SK-N-SH treated with all-trans-retinoic acid at 6 μM for 48 hours (cell line): ENCODE results near the gene LGR4.

Experiments
- ATAC-seq: fragments of 200-7000 bp; cut with Tn5 transposase; 3 replicates; pipeline ENCODE4 v1.9.1; 2020; ENCODE audit warnings: mild to moderate bottlenecking, moderate library complexity
- ARNTL ChIP-seq: fragments of 450-650 bp; formaldehyde crosslinking; IDR thresholded peaks from 2 replicates; pipeline ENCODE4 v1.5.0; 2020; ENCODE audit warnings: low read depth, mild to moderate bottlenecking, moderate library complexity, borderline replicate concordance
- CSDC2 ChIP-seq: fragments of 250-450 bp; sonication (Bioruptor Pico); IDR thresholded peaks from 2 replicates; pipeline ENCODE4 v1.5.0; 2020; ENCODE audit warnings: mild to moderate bottlenecking, moderate library complexity
- ESRRG ChIP-seq: fragments of 250-450 bp; sonication (Bioruptor Pico); IDR thresholded peaks from 2 replicates; pipeline ENCODE4 v1.6.1; 2021; ENCODE audit warnings: mild to moderate bottlenecking
- ISL1 ChIP-seq: fragments of 250-450 bp; sonication (Bioruptor Pico); IDR thresholded peaks from 2 replicates; pipeline ENCODE4 v2.1.2; 2022; ENCODE audit warnings: mild to moderate bottlenecking, moderate library complexity
- OSR1 ChIP-seq: fragments of 250-450 bp; sonication (Bioruptor Pico); IDR thresholded peaks from 2 replicates; pipeline ENCODE4 v1.8.0; 2022; ENCODE audit warnings: moderate library complexity, mild to moderate bottlenecking, inconsistent platforms
- PATZ1 ChIP-seq: fragments of 250-450 bp; sonication (Bioruptor Pico); IDR thresholded peaks from 2 replicates; pipeline ENCODE4 v1.8.0; 2020; ENCODE audit warnings: mild to moderate bottlenecking, moderate library complexity, borderline replicate concordance
- RARB ChIP-seq: fragments of 250-450 bp; sonication (Bioruptor Pico); IDR thresholded peaks from 2 replicates; pipeline ENCODE4 v1.8.0; 2021; ENCODE audit warnings: mild to moderate bottlenecking, moderate library complexity
- SNAI2 ChIP-seq: fragments of 250-450 bp; sonication (Bioruptor Pico); IDR thresholded peaks from 2 replicates; pipeline ENCODE4 v1.5.0; 2020; ENCODE audit warnings: mild to moderate bottlenecking, moderate library complexity
- TCF4 ChIP-seq: fragments of 250-450 bp; sonication (Bioruptor Pico); IDR thresholded peaks from 2 replicates; pipeline ENCODE4 v1.8.0; 2021; ENCODE audit warnings: mild to moderate bottlenecking, moderate library complexity, borderline replicate concordance
- TOX ChIP-seq: fragments of 250-450 bp; sonication (Bioruptor Pico); IDR thresholded peaks from 2 replicates; pipeline ENCODE4 v1.8.0; 2021; ENCODE audit warnings: mild to moderate bottlenecking, moderate library complexity, borderline replicate concordance
- ZC3H10 ChIP-seq: fragments of 250-450 bp; sonication (Bioruptor Pico); IDR thresholded peaks from 2 replicates; pipeline ENCODE4 v1.5.1; 2021; ENCODE audit warnings: mild to moderate bottlenecking, moderate library complexity
- ZFP3 ChIP-seq: fragments of 250-450 bp; sonication (Bioruptor Pico); IDR thresholded peaks from 2 replicates; pipeline ENCODE4 v1.5.0; 2020; ENCODE audit warnings: mild to moderate bottlenecking, moderate library complexity
- ZFP30 ChIP-seq: fragments of 450-650 bp; formaldehyde crosslinking; IDR thresholded peaks from 2 replicates; pipeline ENCODE4 v1.5.0; 2022; ENCODE audit warnings: mild to moderate bottlenecking, moderate library complexity
- ZNF565 ChIP-seq: fragments of 450-650 bp; formaldehyde crosslinking; conservative IDR thresholded peaks from 2 replicates; pipeline ENCODE4 v1.5.0; 2020; ENCODE audit warnings: low read depth, mild to moderate bottlenecking, moderate library complexity
- ZNF70 ChIP-seq: fragments of 450-650 bp; formaldehyde crosslinking; IDR thresholded peaks from 2 replicates; pipeline ENCODE4 v1.5.0; 2020; ENCODE audit warnings: mild to moderate bottlenecking, moderate library complexity
- ZNF8 ChIP-seq: fragments of 450-650 bp; formaldehyde crosslinking; IDR thresholded peaks from 2 replicates; pipeline ENCODE4 v1.5.0; 2020; ENCODE audit warnings: mild to moderate bottlenecking, moderate library complexity
- TF ChIP-seq, protein P1 (sequence below): fragments of 250-450 bp; sonication (Bioruptor Pico); IDR thresholded peaks from 2 replicates; pipeline ENCODE4 v1.8.0; 2021; ENCODE audit warnings: low read depth, mild to moderate bottlenecking, moderate library complexity, borderline replicate concordance
- TF ChIP-seq, protein P2 (sequence below): fragments of 250-450 bp; sonication (Bioruptor Pico); IDR thresholded peaks from 2 replicates; pipeline ENCODE4 v1.5.1; 2020; ENCODE audit warnings: low read depth, mild to moderate bottlenecking, moderate library complexity
- TF ChIP-seq, protein P3 (sequence below): fragments of 250-450 bp; sonication (Bioruptor Pico); IDR thresholded peaks from 2 replicates; pipeline ENCODE4 v1.5.0; 2020; ENCODE audit warnings: mild to moderate bottlenecking, moderate library complexity

LGR4 gene

DNA sequence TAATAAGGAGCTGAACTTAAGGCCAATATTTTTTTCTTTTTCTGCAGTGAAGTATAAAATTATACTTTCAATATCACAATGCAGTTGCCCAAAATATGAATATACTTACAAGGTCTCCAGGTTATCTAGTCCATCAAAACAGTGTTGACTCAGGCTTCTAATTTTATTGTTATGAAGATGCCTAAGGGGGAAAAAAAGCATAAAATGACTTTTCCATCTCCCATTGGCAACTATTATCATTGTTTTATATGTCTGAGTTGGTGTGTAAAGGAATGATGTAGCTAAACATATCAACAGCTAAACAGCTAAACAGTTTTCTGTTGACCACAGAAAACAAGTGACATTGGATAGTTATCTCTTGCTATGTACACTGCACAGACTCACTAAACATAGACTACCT, 88.4 kb downstream of the LGR4 start (continued):
- TF ChIP-seq, protein P1, sequence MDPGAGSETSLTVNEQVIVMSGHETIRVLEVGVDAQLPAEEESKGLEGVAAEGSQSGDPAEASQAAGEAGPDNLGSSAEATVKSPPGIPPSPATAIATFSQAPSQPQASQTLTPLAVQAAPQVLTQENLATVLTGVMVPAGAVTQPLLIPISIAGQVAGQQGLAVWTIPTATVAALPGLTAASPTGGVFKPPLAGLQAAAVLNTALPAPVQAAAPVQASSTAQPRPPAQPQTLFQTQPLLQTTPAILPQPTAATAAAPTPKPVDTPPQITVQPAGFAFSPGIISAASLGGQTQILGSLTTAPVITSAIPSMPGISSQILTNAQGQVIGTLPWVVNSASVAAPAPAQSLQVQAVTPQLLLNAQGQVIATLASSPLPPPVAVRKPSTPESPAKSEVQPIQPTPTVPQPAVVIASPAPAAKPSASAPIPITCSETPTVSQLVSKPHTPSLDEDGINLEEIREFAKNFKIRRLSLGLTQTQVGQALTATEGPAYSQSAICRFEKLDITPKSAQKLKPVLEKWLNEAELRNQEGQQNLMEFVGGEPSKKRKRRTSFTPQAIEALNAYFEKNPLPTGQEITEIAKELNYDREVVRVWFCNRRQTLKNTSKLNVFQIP (CRISPR knock-in tag): no peak

DNA sequence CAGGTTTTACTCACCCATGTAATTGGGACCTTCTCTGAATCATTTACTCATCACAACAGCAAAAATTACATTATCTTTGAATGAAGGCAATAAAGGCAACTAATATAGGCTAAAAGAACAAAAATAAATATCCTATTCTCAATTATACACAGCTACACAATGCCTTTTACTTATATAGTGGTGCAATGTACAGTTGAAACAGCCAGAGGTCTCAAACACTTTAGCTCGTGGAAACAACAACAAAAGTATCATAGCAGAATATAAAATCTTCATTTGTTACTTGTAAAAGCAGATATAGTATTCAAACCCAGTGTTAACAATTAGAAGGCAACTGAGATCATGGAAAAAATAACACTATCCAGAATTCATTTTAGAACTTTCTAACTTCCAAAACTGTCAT, 88.9 kb downstream of the LGR4 start:
- no peak for ATAC-seq

GRCh38 chr11:27381238-27381666, 91.3 kb downstream of the LGR4 start:
- TF ChIP-seq ZFP3: no peak
- TF ChIP-seq ZFP30: no peak
- no peak for TF ChIP-seq SNAI2
- TF ChIP-seq ZNF70 (CRISPR knock-in tag): no peak
- TF ChIP-seq ARNTL (CRISPR knock-in tag): no peak
- TF ChIP-seq RARB: no peak
- TF ChIP-seq ZNF565 (CRISPR knock-in tag): no peak
- TF ChIP-seq, protein P1 (CRISPR knock-in tag): no peak
- TF ChIP-seq CSDC2 (CRISPR knock-in tag): no peak
- no peak for TF ChIP-seq ZC3H10 (CRISPR knock-in tag)
- no peak for ATAC-seq

More for the DNA sequence above, 88.9 kb downstream of the LGR4 start:
- TF ChIP-seq ISL1 (CRISPR knock-in tag) (no peak), ZFP30 (no peak), ZNF565 (CRISPR knock-in tag) (no peak), ZNF8 (CRISPR knock-in tag) (no peak), ARNTL (CRISPR knock-in tag) (no peak), ZNF70 (CRISPR knock-in tag) (no peak), OSR1 (no peak), SNAI2 (no peak), TCF4 (CRISPR knock-in tag) (no peak), ESRRG (no peak)
- TF ChIP-seq, protein P2, sequence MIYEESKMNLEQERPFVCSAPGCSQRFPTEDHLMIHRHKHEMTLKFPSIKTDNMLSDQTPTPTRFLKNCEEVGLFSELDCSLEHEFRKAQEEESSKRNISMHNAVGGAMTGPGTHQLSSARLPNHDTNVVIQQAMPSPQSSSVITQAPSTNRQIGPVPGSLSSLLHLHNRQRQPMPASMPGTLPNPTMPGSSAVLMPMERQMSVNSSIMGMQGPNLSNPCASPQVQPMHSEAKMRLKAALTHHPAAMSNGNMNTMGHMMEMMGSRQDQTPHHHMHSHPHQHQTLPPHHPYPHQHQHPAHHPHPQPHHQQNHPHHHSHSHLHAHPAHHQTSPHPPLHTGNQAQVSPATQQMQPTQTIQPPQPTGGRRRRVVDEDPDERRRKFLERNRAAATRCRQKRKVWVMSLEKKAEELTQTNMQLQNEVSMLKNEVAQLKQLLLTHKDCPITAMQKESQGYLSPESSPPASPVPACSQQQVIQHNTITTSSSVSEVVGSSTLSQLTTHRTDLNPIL (CRISPR knock-in tag): no peak
- TF ChIP-seq, protein P3, sequence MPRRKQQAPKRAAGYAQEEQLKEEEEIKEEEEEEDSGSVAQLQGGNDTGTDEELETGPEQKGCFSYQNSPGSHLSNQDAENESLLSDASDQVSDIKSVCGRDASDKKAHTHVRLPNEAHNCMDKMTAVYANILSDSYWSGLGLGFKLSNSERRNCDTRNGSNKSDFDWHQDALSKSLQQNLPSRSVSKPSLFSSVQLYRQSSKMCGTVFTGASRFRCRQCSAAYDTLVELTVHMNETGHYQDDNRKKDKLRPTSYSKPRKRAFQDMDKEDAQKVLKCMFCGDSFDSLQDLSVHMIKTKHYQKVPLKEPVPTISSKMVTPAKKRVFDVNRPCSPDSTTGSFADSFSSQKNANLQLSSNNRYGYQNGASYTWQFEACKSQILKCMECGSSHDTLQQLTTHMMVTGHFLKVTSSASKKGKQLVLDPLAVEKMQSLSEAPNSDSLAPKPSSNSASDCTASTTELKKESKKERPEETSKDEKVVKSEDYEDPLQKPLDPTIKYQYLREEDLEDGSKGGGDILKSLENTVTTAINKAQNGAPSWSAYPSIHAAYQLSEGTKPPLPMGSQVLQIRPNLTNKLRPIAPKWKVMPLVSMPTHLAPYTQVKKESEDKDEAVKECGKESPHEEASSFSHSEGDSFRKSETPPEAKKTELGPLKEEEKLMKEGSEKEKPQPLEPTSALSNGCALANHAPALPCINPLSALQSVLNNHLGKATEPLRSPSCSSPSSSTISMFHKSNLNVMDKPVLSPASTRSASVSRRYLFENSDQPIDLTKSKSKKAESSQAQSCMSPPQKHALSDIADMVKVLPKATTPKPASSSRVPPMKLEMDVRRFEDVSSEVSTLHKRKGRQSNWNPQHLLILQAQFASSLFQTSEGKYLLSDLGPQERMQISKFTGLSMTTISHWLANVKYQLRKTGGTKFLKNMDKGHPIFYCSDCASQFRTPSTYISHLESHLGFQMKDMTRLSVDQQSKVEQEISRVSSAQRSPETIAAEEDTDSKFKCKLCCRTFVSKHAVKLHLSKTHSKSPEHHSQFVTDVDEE (CRISPR knock-in tag): no peak
- TF ChIP-seq, protein P1 (CRISPR knock-in tag): no peak

GRCh38 chr11:27380771-27381170, 91.8 kb downstream of the LGR4 start:
- no peak for ATAC-seq
- TF ChIP-seq TCF4 (CRISPR knock-in tag): no peak
- no peak for TF ChIP-seq ZNF565 (CRISPR knock-in tag)
- no peak for TF ChIP-seq ZC3H10 (CRISPR knock-in tag)
- 0 out of 2 replicates have a peak, but pooled peaks have one; percentile 25 for TF ChIP-seq ISL1 (CRISPR knock-in tag)
- TF ChIP-seq PATZ1: no peak
- TF ChIP-seq OSR1: no peak
- no peak for TF ChIP-seq TOX (CRISPR knock-in tag)
- no peak for TF ChIP-seq SNAI2
